ENCODE data around the gene NUP210. TPM values are rescaled to one million over a fixed set of nuclear protein-coding genes. Genes with fewer than 3 reads are reported as not detected.

Gene NUP210
- total RNA-seq, 2 donors from 2014 or later: 106 to 224 TPM

GRCh38 chr3:13371100-13372075, 48.7 kb downstream of the NUP210 start:
- Mint-ChIP-seq H3K4me3 (no peak overlapping the region), H3K9me3 (no peaks in the 10 kb centered on the region), H3K27me3 (no peaks in the 10 kb centered on the region), H3K36me3 (peaks cover 19% of the 10 kb centered on the region), H3K27ac (no peak overlapping the region), H3K4me1 (ENCODE audit: low read depth in 2 of 2) (peaks cover 4 to 7% of the 10 kb centered on the region in 2 donors)
- peak in 1 of 2 donors; percentile 24 for ATAC-seq
- no peak for DNase-seq (ENCODE audit: low spot score)

DNA sequence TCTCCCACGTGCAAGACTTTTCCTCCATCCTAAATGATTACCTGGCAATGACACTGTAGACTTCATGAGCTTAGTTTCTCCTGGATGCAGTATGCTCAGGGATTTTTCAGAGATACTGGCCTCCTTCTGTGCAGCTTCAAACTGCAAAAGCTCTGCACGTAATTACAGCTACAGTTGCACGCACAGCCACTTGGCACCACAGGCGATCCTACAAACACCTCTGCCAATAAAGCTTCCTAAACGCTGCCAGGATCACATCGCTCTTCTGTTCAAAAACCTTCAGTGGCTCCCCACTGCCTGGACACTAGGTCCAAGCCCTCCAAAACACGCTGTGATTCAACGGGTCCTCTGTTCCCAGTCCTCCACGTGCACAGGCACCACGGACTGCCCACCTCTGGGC, 49.5 kb downstream of the NUP210 start:
- H3K4me3 Mint-ChIP-seq: no peak overlapping the region
- peaks cover 19% of the 10 kb centered on the region for H3K36me3 Mint-ChIP-seq
- H3K27ac Mint-ChIP-seq: no peak overlapping the region

GRCh38 chr3:13370055-13370454, 50.1 kb downstream of the NUP210 start:
- H3K36me3 Mint-ChIP-seq: peaks cover 19% of the 10 kb centered on the region
- H3K4me3 Mint-ChIP-seq: no peak overlapping the region
- no peaks in the 10 kb centered on the region for H3K9me3 Mint-ChIP-seq
- peaks cover 4 to 7% of the 10 kb centered on the region in 2 donors for H3K4me1 Mint-ChIP-seq (ENCODE audit: low read depth in 2 of 2)
- DNase-seq (ENCODE audit: low spot score) (no peak), ATAC-seq (no peak)
- no peaks in the 10 kb centered on the region for H3K27me3 Mint-ChIP-seq
- no peak overlapping the region for H3K27ac Mint-ChIP-seq

More for the DNA sequence above, 49.5 kb downstream of the NUP210 start:
- no peak for ATAC-seq
- Mint-ChIP-seq H3K4me1 (ENCODE audit: low read depth in 2 of 2) (peaks cover 4 to 7% of the 10 kb centered on the region in 2 donors), H3K27me3 (no peaks in the 10 kb centered on the region), H3K9me3 (no peaks in the 10 kb centered on the region)
- no peak for DNase-seq (ENCODE audit: low spot score)

DNA sequence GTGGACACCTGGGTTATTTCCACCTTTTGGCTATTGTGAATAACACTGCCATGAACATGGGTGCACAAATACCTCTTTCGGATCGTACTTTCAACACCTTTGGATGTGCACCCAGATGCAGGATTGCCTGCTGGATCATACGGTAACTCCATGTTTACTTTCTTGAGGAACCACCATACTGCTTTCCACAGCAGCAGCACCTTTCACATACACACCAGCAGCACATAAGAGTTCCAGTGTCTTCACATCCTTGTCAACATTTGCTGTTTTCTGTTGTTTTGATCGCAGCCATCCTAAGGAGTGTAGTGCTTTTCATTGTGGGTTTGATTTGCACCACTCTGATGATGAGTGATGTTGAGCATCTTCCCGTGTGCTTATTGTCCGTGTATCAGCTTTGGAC, 51.3 kb downstream of the NUP210 start:
- Mint-ChIP-seq H3K4me1 (ENCODE audit: low read depth in 2 of 2) (peaks cover 4 to 9% of the 10 kb centered on the region in 2 donors), H3K9me3 (no peaks in the 10 kb centered on the region), H3K27me3 (no peaks in the 10 kb centered on the region), H3K36me3 (peaks cover 22% of the 10 kb centered on the region), H3K4me3 (no peak overlapping the region), H3K27ac (no peak overlapping the region)
- DNase-seq (ENCODE audit: low spot score) (no peak), ATAC-seq (no peak)

- Mint-ChIP-seq H3K36me3 (peaks cover 33% of the 10 kb centered on the region), H3K9me3 (no peaks in the 10 kb centered on the region), H3K4me3 (no peak overlapping the region), H3K4me1 (ENCODE audit: low read depth in 2 of 2) (peaks cover 4 to 11% of the 10 kb centered on the region in 2 donors), H3K27ac (no peak overlapping the region), H3K27me3 (no peaks in the 10 kb centered on the region)
- ATAC-seq (no peak), DNase-seq (ENCODE audit: low spot score) (no peak)
Measured at GRCh38 chr3:13367728-13368127, 52.4 kb downstream of the NUP210 start.

DNA sequence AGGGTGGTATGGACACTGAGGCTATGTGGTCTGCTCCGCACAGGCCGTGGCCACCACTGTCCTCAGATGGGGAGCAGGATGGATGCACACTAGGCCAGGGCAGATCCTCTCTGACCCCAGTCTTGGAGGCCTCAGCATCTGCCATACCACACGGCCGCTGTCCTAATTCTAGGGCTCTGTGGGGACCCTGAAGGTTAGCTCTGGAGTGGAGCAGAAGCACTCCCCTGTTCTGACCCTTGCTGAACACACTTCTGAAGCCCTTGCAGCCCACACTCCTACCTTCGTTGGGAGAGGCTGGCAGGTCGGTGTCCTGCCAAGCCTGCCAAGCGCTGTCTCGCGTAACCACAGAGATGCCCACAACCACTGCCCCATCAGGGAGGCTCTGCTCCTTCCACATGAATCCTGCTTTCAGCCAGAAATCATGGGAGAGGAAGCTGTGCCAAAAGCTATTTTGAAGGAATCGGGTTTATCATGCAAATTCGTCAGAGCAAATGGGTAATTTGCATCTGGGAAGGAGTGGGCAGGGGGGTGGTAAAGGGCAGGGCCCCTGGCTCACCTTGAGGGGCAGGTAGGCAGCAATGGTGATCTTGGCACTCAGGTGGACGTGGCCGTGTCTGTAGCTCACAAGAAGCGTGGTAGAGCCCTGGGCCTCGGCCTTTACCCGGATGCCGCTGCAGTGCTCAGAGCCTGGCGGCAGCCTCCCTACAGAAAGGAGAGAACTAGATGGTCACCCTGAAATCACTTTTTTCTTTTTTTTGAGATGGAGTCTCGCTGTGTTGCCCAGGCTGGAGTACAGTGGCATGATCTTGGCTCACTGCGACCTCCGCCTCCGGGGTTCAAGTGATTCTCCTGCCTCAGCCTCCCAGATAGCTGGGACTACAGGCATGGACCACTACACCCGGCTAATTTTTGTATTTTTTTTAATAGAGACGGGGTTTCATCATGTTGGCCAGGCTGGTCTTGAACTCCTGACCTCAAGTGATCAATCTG, 54.4 kb downstream of the NUP210 start:
- peak in 1 of 2 donors; percentile 21 for ATAC-seq
- Mint-ChIP-seq H3K27ac (no peak overlapping the region), H3K36me3 (peaks cover 30% of the 10 kb centered on the region), H3K9me3 (no peaks in the 10 kb centered on the region), H3K27me3 (no peaks in the 10 kb centered on the region), H3K4me3 (no peak overlapping the region), H3K4me1 (ENCODE audit: low read depth in 2 of 2) (peaks cover 4 to 8% of the 10 kb centered on the region in 2 donors)
- no peak for DNase-seq (ENCODE audit: low spot score)

DNA sequence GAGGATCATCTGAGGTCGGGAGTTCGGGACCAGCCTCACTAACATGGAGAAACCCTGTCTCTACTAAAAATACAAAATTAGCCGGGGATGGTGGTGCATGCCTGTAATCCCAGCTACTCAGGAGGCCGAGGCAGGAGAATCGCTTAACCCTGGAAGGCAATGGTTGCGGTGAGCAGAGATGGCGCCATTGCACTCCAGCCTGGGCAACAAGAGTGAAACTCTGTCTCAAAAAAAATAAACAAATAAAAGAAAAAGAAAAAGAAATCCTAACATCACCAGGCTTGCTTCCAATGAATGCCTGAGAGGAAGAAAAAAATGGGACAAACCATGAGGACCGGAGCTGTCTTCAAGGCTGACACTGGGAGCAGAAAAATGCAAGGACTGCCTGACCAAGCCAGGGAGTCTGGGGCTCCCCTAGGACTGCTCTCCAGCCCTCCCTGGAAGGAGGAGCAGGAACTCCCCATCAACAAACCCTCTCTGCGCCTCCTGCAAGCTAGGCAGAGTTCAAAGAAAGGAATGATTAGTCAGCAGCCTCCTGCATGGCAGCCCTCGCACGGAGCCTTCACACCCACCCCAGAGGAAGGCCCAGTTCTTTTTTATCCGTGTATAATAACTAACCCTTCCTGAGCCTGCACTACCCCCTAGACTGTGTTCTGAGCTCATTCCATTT, 55.4 kb downstream of the NUP210 start:
- Mint-ChIP-seq H3K27me3 (no peaks in the 10 kb centered on the region), H3K4me1 (ENCODE audit: low read depth in 2 of 2) (peaks cover 4 to 8% of the 10 kb centered on the region in 2 donors), H3K36me3 (peaks cover 30% of the 10 kb centered on the region), H3K9me3 (no peaks in the 10 kb centered on the region), H3K4me3 (no peak overlapping the region), H3K27ac (no peak overlapping the region)
- no peak for ATAC-seq
- no peak for DNase-seq (ENCODE audit: low spot score)

DNA sequence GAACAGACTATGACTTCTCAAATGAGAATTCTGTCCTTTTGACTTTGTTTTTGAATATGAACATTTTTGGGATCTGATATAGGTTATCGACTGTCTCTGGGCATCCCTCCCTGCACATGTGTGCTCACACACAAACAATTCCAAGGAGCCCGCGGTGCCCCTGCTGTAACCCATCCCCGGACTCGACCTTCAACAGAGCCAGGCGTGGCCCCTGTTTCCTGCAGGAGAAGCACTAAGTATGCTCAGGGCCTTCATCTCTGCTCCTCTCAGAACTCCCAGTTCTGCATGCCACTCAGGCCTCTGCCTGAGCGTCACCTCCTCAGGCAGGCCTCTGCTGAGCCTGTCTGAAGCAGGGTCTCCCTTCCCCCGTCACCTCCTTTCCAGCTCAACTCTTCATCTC, 57.6 kb downstream of the NUP210 start:
- H3K27me3 Mint-ChIP-seq: no peaks in the 10 kb centered on the region
- H3K4me3 Mint-ChIP-seq: no peak overlapping the region
- H3K36me3 Mint-ChIP-seq: peaks cover 20% of the 10 kb centered on the region
- ATAC-seq (no peak), DNase-seq (ENCODE audit: low spot score) (no peak)
- no peaks in the 10 kb centered on the region for H3K9me3 Mint-ChIP-seq
- H3K4me1 Mint-ChIP-seq (ENCODE audit: low read depth in 2 of 2): peaks cover 3 to 8% of the 10 kb centered on the region in 2 donors
- H3K27ac Mint-ChIP-seq: no peak overlapping the region

GRCh38 chr3:13359916-13360315, 60.2 kb downstream of the NUP210 start:
- ATAC-seq (no peak), DNase-seq (ENCODE audit: low spot score) (no peak)
- H3K27me3 Mint-ChIP-seq: no peaks in the 10 kb centered on the region
- H3K4me3 Mint-ChIP-seq: no peak overlapping the region
- peaks cover 24% of the 10 kb centered on the region for H3K36me3 Mint-ChIP-seq
- H3K27ac Mint-ChIP-seq: no peak overlapping the region
- no peaks in the 10 kb centered on the region for H3K9me3 Mint-ChIP-seq
- H3K4me1 Mint-ChIP-seq (ENCODE audit: low read depth in 2 of 2): peaks cover 8 to 11% of the 10 kb centered on the region in 2 donors

- Mint-ChIP-seq H3K4me3 (no peak overlapping the region), H3K4me1 (ENCODE audit: low read depth in 2 of 2) (peaks cover 8 to 11% of the 10 kb centered on the region in 2 donors), H3K36me3 (peaks cover 19% of the 10 kb centered on the region), H3K27me3 (no peaks in the 10 kb centered on the region), H3K27ac (no peak overlapping the region), H3K9me3 (no peaks in the 10 kb centered on the region)
- no peak for ATAC-seq
- no peak for DNase-seq (ENCODE audit: low spot score)
Measured at GRCh38 chr3:13358643-13359042, 61.5 kb downstream of the NUP210 start.

DNA sequence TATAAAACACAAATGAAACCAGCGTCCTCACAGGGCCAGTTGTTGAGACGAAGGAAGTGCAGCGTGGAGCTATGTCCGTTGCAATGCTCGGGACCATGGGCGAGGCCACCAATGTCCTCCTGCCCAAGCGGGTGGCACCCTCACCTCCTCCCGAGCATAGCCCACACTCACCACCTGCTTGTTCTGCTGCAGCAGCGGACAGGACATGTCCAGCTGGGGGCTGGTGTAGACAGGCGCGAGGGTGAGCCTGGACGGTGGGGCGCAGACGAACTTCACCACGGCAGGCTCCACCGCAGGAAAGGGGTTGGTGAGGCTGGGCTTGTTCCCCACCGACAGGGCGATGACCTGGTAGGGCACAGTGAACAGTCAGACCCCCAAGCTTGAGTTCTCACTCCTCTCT, 62.1 kb downstream of the NUP210 start:
- DNase-seq (ENCODE audit: low spot score) (no peak), ATAC-seq (no peak)
- Mint-ChIP-seq H3K4me3 (no peak overlapping the region), H3K27me3 (no peaks in the 10 kb centered on the region), H3K4me1 (ENCODE audit: low read depth in 2 of 2) (peaks cover 14 to 16% of the 10 kb centered on the region in 2 donors), H3K27ac (no peak overlapping the region), H3K36me3 (peaks cover 13% of the 10 kb centered on the region), H3K9me3 (no peaks in the 10 kb centered on the region)

- Mint-ChIP-seq H3K9me3 (no peaks in the 10 kb centered on the region), H3K27me3 (no peaks in the 10 kb centered on the region), H3K27ac (no peak overlapping the region), H3K4me3 (no peak overlapping the region), H3K36me3 (peaks cover 12% of the 10 kb centered on the region), H3K4me1 (ENCODE audit: low read depth in 2 of 2) (peaks cover 21% of the 10 kb centered on the region in 2 donors)
- DNase-seq (ENCODE audit: low spot score) (no peak), ATAC-seq (no peak)
Measured at GRCh38 chr3:13357074-13357473, 63.0 kb downstream of the NUP210 start.

DNA sequence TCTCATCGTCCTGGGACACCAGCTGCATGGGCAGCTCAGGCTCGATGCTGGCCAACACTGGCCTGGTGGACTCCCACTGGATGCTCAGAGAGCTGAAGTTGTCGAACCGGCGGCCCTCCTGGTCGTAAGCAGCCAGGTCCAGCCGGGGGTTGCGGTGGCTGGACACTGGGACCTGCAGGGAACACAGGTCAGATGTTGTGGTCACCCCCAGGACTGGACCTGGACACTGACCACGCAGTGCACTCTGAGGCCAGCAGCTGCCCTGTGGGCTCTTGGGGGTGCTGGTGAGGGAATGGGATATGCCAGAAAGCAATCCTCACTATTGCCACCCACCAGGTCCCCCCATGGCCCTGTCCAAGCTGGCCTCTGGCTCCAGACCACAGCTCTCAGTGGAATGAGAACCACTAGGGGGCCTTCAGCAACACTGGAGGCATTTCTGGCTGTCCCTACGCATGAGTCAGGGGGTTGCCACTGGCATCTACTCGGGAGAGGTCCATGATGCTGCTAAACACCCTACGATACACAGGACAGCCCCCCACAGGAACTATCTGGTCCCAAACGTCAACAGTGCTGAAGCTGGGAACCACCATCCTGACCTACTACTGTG, 66.1 kb downstream of the NUP210 start:
- Mint-ChIP-seq H3K27ac (peak overlapping the region; percentile 72 to 86), H3K27me3 (no peaks in the 10 kb centered on the region), H3K36me3 (peaks cover 24% of the 10 kb centered on the region), H3K4me3 (no peak overlapping the region), H3K9me3 (no peaks in the 10 kb centered on the region), H3K4me1 (ENCODE audit: low read depth in 2 of 2) (peaks cover 21% of the 10 kb centered on the region in 2 donors)
- no peak for DNase-seq (ENCODE audit: low spot score)
- ATAC-seq: no peak

Measured in natural killer cell treated with Interleukin-12 subunit alpha and Interleukin-12 subunit beta and Interleukin-15 and Interleukin-18, amount 100 ng/mL, for 72 hours (primary cell).